Stomach (tissue), 9 donors: Measurements from ENCODE around the gene ZFPM1. TPM values are rescaled to one million over a fixed set of nuclear protein-coding genes. Genes with fewer than 3 reads are reported as not detected.

Source experiments
- DNase-seq, 2 donors: peaks; one replicate each; pipeline versions ENCODE4 v3.0.0 to v3.0.0-alpha.2; 2013 to 2019
- H3K27ac ChIP-seq, 5 donors: fragments of 200-600 bp in 4 of 5; sonication (generic) in 4 of 5; one replicate each; pipeline ENCODE4 v1.5.1; 2013 to 2019; ENCODE audit warnings: mild to moderate bottlenecking in 1 of 5, moderate library complexity in 1 of 5
- H3K27me3 ChIP-seq, 3 donors: fragments of 200-600 bp; sonication (generic); one replicate each; pipeline ENCODE4 v1.5.1; 2017 to 2019; ENCODE audit warnings: mixed run types in 1 of 3
- H3K36me3 ChIP-seq, 4 donors: fragments of 200-600 bp; sonication (generic); 1 replicate in 3 of 4; 2 replicates in 1 of 4; pipeline ENCODE4 v1.5.1; 2016 to 2019
- H3K4me1 ChIP-seq, 4 donors: fragments of 200-600 bp; sonication (generic); one replicate each; pipeline ENCODE4 v1.5.1; 2016 to 2019
- H3K4me3 ChIP-seq, 4 donors: fragments of 200-600 bp; sonication (generic) in 3 of 4; one replicate each; pipeline ENCODE4 v1.5.1; 2016 to 2019; ENCODE audit warnings: mild to moderate bottlenecking in 1 of 4
- H3K9me3 ChIP-seq, 4 donors: fragments of 200-600 bp; sonication (generic); one replicate each; pipeline ENCODE4 v1.5.1; 2016 to 2019
- EP300 ChIP-seq: sonication (generic); formaldehyde crosslinking; IDR thresholded peaks from one replicate; pipeline ENCODE4 v1.6.1; 2017; ENCODE audit warnings: antibody characterized with exemption
- POLR2A ChIP-seq, 4 donors: fragments of 450-650 bp; IDR thresholded peaks; one replicate each; pipeline ENCODE4 v1.6.1; 2016; ENCODE audit warnings: antibody characterized with exemption in 4 of 4, control low read depth in 2 of 4, mild to moderate bottlenecking in 1 of 4, moderate library complexity in 1 of 4
- POLR2AphosphoS5 ChIP-seq, 3 donors: sonication (generic); formaldehyde crosslinking; IDR thresholded peaks; one replicate each; pipeline ENCODE4 v1.6.1; 2016; ENCODE audit warnings: antibody characterized with exemption in 3 of 3
- WGBS, 5 donors: extraction: QIAGEN DNeasy Blood & Tissue Kit in 3 of 5; methylation state at CpG; one replicate each; pipeline versions ENCODE4 v1.1.5 to v1.1.7; 2013 to 2018; 5-methylcytosine and 5-hydroxymethylcytosine counted together
- intact Hi-C: fragments of 100-400 bp; cut with DNase I; formaldehyde crosslinking; loops from one replicate; pipeline ENCODE4 v1.15.1; 2023; ENCODE audit warnings: low total_unique reads
- polyA plus RNA-seq, 3 donors: library from polyadenylated mRNA; stranded (reverse); fragments of 200-250 nt; gene quantifications; one replicate each; pipeline ENCODE4 v1.2.3, GENCODE V29; 2013
- total RNA-seq, 5 donors: library from RNA; depleted of rRNA; stranded (reverse); fragments of >200 nt; gene quantifications; one replicate each; pipeline versions ENCODE4 v1.1.0 to v1.2.3, GENCODE V29; 2014 to 2016
- TF ChIP-seq, protein P1 (sequence below), 7 experiments: fragments of 450-650 bp in 4 of 7; fragments of 200-600 bp in 3 of 7; sonication (generic) in 3 of 7; IDR thresholded peaks; one replicate each; pipeline ENCODE4 v1.5.1; 2016 to 2019; ENCODE audit warnings: antibody characterized with exemption in 7 of 7, control low read depth in 2 of 7, mild to moderate bottlenecking in 1 of 7
- donor health status: healthy with polysubstance abuse.
- donor health status: Bipolar disorder and iron deficiency.
- donor health status: healthy.

Gene ZFPM1
- total and polyA plus RNA-seq, 8 donors = 3.9 to 85.7 (median 12.9) TPM

DNA sequence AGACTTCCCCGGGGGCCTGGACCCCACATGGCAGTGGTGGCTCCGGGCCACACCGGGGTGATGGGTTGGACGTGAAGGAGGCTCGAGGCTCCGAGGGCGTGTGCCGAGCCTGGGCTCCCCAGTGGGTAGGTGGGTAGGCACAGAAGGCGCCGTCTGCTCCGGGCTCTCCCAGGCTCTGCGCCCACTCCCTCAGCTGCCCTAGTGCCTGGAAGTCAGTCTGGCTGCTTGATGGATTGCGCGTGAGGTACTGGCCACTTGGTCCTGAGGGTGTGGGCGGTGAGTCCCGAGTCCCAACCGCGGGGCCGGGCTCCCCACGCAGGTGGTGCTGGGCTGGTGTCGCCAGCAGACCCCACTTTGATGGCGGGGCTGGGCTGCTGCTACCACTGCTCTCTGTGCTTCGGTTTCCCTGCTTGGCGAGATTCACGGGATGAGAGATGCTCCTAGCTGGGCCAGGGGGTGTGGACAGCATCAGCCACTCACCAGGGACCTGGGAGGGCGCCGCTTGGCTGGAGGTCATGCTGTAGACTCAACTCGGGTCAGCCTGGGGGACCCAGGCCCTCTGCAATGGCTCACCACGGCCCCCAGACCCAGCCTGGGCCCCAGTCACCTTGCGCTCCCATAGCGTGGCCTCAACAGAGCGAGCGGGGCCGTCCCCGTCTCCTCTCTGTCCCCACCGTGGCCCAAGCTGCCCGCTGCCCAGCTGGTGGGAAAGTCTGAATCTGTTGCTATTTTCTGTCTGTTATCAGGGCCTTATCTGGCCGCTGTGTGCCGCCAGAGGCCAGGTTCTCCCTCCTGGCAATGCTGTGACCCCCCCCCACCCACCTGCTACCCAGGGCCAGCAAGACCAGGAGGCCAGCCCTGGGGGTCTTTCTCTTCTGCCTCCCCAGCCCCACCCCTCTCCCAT lies 26.1 kb downstream of the ZFPM1 start:
- peak overlapping the region; percentile 52 to 77 (median 65) for H3K27ac ChIP-seq
- no peak for TF ChIP-seq POLR2A (IDR thresholded peaks at IDR 0.05)
- TF ChIP-seq, protein P1, sequence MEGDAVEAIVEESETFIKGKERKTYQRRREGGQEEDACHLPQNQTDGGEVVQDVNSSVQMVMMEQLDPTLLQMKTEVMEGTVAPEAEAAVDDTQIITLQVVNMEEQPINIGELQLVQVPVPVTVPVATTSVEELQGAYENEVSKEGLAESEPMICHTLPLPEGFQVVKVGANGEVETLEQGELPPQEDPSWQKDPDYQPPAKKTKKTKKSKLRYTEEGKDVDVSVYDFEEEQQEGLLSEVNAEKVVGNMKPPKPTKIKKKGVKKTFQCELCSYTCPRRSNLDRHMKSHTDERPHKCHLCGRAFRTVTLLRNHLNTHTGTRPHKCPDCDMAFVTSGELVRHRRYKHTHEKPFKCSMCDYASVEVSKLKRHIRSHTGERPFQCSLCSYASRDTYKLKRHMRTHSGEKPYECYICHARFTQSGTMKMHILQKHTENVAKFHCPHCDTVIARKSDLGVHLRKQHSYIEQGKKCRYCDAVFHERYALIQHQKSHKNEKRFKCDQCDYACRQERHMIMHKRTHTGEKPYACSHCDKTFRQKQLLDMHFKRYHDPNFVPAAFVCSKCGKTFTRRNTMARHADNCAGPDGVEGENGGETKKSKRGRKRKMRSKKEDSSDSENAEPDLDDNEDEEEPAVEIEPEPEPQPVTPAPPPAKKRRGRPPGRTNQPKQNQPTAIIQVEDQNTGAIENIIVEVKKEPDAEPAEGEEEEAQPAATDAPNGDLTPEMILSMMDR (IDR thresholded peaks at IDR 0.05) = peak in 1 of 7 experiments; percentile 11
- TF ChIP-seq POLR2AphosphoS5 (IDR thresholded peaks at IDR 0.05) = peak in 1 of 3 donors; percentile 12
- peaks cover 73 to 100% (median 96%) of the 10 kb centered on the region in 4 donors for H3K4me1 ChIP-seq
- peaks cover 0 to 52% (median 0%) of the 10 kb centered on the region in 3 donors for H3K27me3 ChIP-seq
- H3K9me3 ChIP-seq = no peaks in the 10 kb centered on the region
- intact Hi-C loops = no loop called here
- no peak overlapping the region for H3K4me3 ChIP-seq
- DNase-seq = peak; percentile 67 to 68
- WGBS, 5 donors = 40 to 62% (median 54%) methylated on average over 26 to 39 of the region's 39 CpGs
- no peaks in the 10 kb centered on the region for H3K36me3 ChIP-seq

DNA sequence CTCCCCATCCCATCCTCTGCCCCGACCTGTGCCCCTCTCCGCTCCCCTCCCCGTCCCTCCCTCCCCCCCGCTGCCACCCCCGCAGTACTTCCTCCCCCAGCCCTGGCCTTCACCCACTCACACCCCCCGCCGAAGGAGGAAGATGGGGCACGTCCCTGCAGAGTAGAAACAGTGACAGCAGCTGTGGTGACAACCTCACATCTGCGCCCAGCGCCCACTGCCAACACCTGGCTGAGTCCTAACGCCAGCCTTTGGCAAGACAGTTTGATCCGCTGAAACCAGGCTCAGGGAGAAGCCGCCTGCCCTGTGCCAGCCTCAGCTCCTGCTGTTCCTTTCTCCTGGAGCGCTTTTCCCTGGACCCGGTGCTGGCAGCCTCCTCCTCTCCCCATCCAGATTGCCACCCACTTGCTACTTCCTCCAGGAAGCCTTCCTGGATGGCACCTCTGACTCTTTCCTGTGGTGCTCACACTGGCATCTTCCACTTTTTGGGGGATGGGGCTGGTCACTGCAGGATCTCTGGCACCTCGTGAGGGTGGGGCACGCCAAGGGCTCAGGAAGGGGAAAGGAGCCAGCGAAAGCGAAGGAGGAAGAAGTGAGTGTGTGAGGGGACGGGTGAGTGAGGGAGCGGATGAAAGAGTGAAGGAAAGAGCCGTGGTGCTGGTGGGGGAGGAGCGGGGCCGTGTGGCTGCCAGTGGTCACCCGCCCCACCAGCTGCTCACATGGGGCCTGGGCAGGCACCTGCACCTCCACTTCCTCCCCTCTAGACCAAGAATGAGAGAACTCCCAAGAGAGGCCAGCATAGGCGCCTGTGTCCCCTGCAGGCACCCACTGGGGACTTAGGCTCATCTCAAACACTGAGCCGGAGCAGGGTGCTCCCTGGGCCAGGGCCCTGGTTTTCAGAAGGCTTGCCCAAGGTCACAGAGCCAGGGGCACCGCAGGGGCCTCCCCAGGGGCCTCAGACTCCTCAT lies 27.0 kb downstream of the ZFPM1 start:
- H3K27me3 ChIP-seq = peaks cover 0 to 52% (median 0%) of the 10 kb centered on the region in 3 donors
- H3K36me3 ChIP-seq = no peaks in the 10 kb centered on the region
- peaks cover 64 to 100% (median 96%) of the 10 kb centered on the region in 4 donors for H3K4me1 ChIP-seq
- H3K9me3 ChIP-seq = no peaks in the 10 kb centered on the region
- peak; percentile 56 to 66 for DNase-seq
- no peak for TF ChIP-seq POLR2A (IDR thresholded peaks at IDR 0.05)
- intact Hi-C loops = no loop called here
- 36 to 48% (median 40%) methylated on average over 23 to 28 of the region's 28 CpGs for WGBS, 5 donors
- H3K4me3 ChIP-seq = peak overlapping the region in 1 of 4 donors; percentile 13
- peak overlapping the region; percentile 52 to 77 (median 65) for H3K27ac ChIP-seq

DNA sequence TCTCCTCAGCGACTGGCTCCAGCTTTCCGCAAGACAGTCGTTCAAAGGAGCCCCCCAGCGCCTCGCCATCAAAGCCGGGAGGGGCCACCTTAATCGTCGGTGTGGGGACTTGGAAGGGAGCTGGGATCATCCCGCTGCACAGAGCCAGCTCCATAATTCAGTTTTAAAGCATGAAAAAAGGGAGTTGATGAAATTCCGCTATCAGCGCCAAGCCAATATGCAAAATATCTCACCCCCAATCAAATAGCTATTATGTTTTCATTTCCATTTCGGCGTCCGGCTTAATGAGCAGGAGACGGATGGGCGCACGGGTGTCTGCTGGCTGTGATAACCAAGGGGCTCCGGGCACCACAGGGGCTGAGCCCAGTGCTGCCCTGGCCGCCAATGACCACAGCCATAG lies 27.7 kb downstream of the ZFPM1 start:
- intact Hi-C loops = no loop called here
- no peak for DNase-seq
- Histone ChIP-seq H3K27ac (peak overlapping the region in 4 of 5 donors; percentile 37 to 66 (median 58)), H3K9me3 (no peaks in the 10 kb centered on the region), H3K36me3 (peaks cover 0 to 1% (median under 1%) of the 10 kb centered on the region in 4 donors), H3K4me1 (peaks cover 58 to 100% (median 96%) of the 10 kb centered on the region in 4 donors), H3K4me3 (no peak overlapping the region), H3K27me3 (peaks cover 0 to 52% (median 0%) of the 10 kb centered on the region in 3 donors)
- TF ChIP-seq POLR2A (IDR thresholded peaks at IDR 0.05) = no peak
- WGBS, 5 donors = 65 to 75% (median 70%) methylated on average over 18 to 19 of the region's 19 CpGs

DNA sequence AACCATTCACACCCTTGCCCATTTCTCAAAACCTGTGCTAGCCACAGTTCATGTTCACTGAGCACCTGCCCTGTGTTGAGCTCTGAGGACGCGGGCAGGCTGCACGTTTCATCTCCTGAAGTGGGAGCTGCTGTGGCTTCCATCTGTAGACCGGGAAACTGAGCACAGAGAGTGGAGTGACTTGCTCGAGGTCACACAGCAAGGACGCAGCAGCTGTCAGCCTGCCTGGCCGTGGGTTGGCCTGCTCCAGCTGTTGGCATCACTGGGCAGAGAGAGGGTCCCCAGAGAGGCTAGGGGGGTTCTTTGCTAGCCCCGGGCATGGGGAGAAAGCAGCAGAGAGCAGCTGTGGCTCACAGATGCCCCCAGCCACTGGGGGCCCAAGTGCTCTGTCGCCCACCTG lies 28.8 kb downstream of the ZFPM1 start:
- TF ChIP-seq, protein P1 (IDR thresholded peaks at IDR 0.05) = no peak
- TF ChIP-seq POLR2A (IDR thresholded peaks at IDR 0.05) = no peak
- no peak for TF ChIP-seq POLR2AphosphoS5 (IDR thresholded peaks at IDR 0.05)
- TF ChIP-seq EP300 = no peak
- peaks cover 0 to 8% (median 2%) of the 10 kb centered on the region in 4 donors for H3K36me3 ChIP-seq
- WGBS, 5 donors = 60 to 86% (median 70%) methylated on average over 9 of the region's 9 CpGs
- H3K27me3 ChIP-seq = peaks cover 0 to 43% (median 0%) of the 10 kb centered on the region in 3 donors
- intact Hi-C loops = no loop called here
- peak overlapping the region in 4 of 5 donors; percentile 65 to 81 (median 72) for H3K27ac ChIP-seq
- no peak for DNase-seq
- no peaks in the 10 kb centered on the region for H3K9me3 ChIP-seq
- no peak overlapping the region for H3K4me3 ChIP-seq
- H3K4me1 ChIP-seq = peaks cover 48 to 100% (median 96%) of the 10 kb centered on the region in 4 donors
